ENCODE data around the gene DGLUCY. TPM values are rescaled to one million over a fixed set of nuclear protein-coding genes. Genes with fewer than 3 reads are reported as not detected.
"Not testable (repeated sequence)": the region's sequence is repeated elsewhere in the genome, so short reads cannot be mapped to it uniquely, and the experiment has no call there.

DGLUCY gene
- total and polyA plus RNA-seq, 11 donors: 53.7 to 234 (median 138) TPM

DNA sequence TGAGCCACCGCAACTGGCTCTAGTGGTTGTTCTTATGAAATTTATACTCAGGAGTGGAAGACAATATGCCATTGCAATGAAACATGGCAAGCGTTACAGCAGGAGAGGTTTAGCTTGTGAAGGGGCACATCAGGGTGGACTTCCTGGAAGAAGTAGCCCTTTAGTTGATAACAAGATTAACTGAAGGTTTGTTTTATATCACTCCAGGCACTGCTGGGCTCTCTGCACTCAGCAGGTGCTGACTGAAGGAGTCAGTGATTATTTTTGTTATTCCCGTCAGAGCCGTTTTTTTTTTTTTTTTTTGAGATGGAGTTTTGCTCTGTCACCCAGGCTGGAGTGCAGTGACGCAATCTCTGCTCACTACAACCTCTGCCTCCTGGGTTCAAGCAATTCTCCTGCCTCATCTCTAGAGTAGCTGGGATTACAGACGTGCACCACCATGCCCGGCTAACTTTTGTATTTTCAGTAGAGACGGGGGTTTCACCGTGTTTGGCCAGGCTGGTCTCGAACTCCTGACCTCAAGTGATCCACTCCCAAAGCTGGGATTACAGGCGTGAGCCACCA lies 148.2 kb downstream of the DGLUCY start:
- H3K9me3 ChIP-seq: peaks cover 0 to 6% (median 0%) of the 10 kb centered on the region in 12 donors
- ATAC-seq (no peak), DNase-seq (no peak)
- no peaks in the 10 kb centered on the region for H3K36me3 ChIP-seq
- intact Hi-C loops (cut with DNase I): no loop called here
- H3K27me3 ChIP-seq: peaks cover 0 to 21% (median 0%) of the 10 kb centered on the region in 9 donors
- WGBS, 4 donors: 88 to 90% (median 89%) methylated on average over 11 of the region's 11 CpGs
- H3K27ac ChIP-seq: no peak overlapping the region
- H3K4me3 ChIP-seq: no peak overlapping the region
- peaks cover 0 to 27% (median 6%) of the 10 kb centered on the region in 12 donors for H3K4me1 ChIP-seq
- TF ChIP-seq, protein P1, sequence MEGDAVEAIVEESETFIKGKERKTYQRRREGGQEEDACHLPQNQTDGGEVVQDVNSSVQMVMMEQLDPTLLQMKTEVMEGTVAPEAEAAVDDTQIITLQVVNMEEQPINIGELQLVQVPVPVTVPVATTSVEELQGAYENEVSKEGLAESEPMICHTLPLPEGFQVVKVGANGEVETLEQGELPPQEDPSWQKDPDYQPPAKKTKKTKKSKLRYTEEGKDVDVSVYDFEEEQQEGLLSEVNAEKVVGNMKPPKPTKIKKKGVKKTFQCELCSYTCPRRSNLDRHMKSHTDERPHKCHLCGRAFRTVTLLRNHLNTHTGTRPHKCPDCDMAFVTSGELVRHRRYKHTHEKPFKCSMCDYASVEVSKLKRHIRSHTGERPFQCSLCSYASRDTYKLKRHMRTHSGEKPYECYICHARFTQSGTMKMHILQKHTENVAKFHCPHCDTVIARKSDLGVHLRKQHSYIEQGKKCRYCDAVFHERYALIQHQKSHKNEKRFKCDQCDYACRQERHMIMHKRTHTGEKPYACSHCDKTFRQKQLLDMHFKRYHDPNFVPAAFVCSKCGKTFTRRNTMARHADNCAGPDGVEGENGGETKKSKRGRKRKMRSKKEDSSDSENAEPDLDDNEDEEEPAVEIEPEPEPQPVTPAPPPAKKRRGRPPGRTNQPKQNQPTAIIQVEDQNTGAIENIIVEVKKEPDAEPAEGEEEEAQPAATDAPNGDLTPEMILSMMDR (IDR thresholded peaks at IDR 0.05): no peak
- TF ChIP-seq POLR2A (IDR thresholded peaks at IDR 0.05): no peak

DNA sequence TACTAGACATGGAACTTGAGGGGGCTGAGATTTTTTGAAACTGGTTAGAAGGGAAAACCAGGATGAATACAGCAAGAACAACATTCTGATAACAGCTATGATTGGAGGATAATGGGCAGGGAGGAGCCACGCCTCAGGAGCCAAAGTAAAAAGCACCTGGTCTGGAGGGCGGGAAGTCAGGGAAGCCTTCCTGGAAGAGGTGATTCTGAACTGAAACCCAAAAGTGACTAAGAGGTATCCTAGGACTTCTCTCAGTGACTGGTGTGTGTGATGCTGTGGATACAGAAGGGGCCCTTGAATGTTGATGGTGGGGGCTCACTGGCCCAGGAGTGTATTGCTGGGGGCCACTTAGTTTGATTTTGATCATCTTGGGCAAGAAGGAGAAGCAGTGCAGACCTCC lies 149.5 kb downstream of the DGLUCY start:
- TF ChIP-seq, protein P1 (IDR thresholded peaks at IDR 0.05): no peak
- TF ChIP-seq POLR2A (IDR thresholded peaks at IDR 0.05): no peak
- peaks cover 0 to 6% (median 0%) of the 10 kb centered on the region in 12 donors for H3K9me3 ChIP-seq
- H3K27ac ChIP-seq: no peak overlapping the region
- 96 to 99% (median 97%) methylated on average over 2 of the region's 2 CpGs for WGBS, 4 donors
- no peaks in the 10 kb centered on the region for H3K36me3 ChIP-seq
- peaks cover 0 to 16% (median 0%) of the 10 kb centered on the region in 12 donors for H3K4me1 ChIP-seq
- H3K4me3 ChIP-seq: peak overlapping the region in 1 of 12 donors; percentile 60
- ATAC-seq (no peak), DNase-seq (no peak)
- intact Hi-C loops (cut with DNase I): no loop called here
- H3K27me3 ChIP-seq: peaks cover 0 to 21% (median 0%) of the 10 kb centered on the region in 9 donors

DNA sequence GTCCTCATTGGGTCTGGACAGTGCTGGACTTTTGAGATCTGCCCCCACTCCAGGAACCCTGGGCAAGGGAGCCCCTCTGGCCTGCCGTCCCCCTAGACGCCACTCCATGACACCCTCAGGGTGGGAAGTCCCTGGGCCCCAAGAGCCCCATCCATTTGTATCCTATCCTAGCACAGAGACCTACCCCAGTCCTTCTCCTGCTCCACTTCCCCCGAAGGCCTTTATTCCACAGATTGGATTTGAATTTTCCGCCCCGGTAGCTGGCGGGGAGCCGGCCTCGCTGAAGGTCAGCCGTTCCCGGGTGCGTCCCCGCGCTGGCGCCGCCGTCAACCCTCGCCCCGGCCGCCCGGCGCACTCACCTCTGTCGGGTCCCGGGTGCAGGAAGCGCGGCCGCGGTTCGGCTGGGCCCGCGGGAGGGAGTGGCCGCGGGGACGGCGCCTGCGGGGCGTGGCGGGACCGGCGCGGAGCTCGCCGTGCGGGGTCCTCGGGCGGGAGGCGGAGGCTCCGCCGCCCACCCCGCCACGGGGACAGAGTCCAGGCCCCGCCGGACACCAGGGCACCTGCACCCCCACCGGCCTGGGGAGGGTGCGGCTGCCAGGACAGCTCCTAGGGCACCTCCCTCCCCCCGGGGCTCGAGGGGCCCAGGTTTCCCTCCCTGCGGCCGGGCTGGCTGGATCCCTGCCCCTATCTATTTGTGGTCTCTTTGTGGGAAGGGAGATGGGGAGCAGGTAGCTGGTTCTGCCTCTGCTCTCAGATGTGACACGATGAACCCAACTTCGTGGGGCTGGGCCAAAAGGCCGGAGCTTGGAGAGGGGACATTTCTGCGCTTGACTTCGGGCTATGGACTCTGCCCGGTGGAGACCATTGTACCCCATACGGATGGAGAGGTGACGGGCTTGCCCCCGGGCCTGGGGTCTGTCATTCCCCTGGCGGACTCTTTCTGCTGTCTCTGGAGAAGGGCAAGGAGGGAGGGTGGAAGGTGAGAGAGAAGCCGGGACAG lies 150.6 kb downstream of the DGLUCY start:
- Histone ChIP-seq H3K9me3 (peaks cover 0 to 6% (median 0%) of the 10 kb centered on the region in 12 donors), H3K4me3 (peak overlapping the region in 11 of 12 donors; percentile 25 to 60 (median 47)), H3K4me1 (peaks cover 0 to 17% (median 2%) of the 10 kb centered on the region in 12 donors), H3K27me3 (peaks cover 0 to 21% (median 0%) of the 10 kb centered on the region in 9 donors), H3K36me3 (no peaks in the 10 kb centered on the region), H3K27ac (no peak overlapping the region)
- intact Hi-C loops (cut with DNase I): no loop called here
- DNase-seq (peak in 2 of 5 donors; percentile 37 to 43), ATAC-seq (peak in 3 of 4 donors; percentile 25 to 64 (median 54))
- no peak for TF ChIP-seq POLR2A (IDR thresholded peaks at IDR 0.05)
- TF ChIP-seq, protein P1 (IDR thresholded peaks at IDR 0.05): no peak
- WGBS, 4 donors: 10 to 19% (median 11%) methylated on average over 40 to 69 of the region's 69 CpGs

DNA sequence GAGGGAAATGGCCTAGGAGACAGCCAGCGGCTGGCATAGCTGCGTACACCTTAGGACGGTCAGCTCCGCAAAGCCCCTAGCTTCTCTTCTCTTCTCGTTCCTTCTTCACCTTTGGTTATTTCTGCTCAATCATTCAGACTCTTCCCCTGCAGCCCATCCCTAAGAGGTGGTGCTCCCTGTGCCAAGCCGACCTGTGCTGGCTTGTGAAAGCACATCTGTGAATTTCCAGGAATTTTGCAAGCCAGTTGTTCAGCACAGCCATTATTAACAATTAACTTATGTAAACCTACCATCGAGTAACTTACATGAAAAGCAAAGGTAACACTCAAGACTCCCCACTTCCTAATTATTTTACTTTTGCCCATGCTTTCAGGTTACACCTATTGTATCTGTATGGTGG lies 151.5 kb downstream of the DGLUCY start:
- intact Hi-C loops (cut with DNase I): no loop called here
- peaks cover 0 to 21% (median 0%) of the 10 kb centered on the region in 9 donors for H3K27me3 ChIP-seq
- peak in 1 of 5 donors; percentile 4 for DNase-seq
- peaks cover 0 to 24% (median 7%) of the 10 kb centered on the region in 12 donors for H3K4me1 ChIP-seq
- WGBS, 4 donors: 94 to 97% (median 95%) methylated on average over 7 of the region's 7 CpGs
- no peak for ATAC-seq
- no peaks in the 10 kb centered on the region for H3K36me3 ChIP-seq
- peaks cover 0 to 6% (median 0%) of the 10 kb centered on the region in 12 donors for H3K9me3 ChIP-seq
- TF ChIP-seq, protein P1 (IDR thresholded peaks at IDR 0.05): no peak
- no peak for TF ChIP-seq POLR2A (IDR thresholded peaks at IDR 0.05)
- H3K4me3 ChIP-seq: no peak overlapping the region
- no peak overlapping the region for H3K27ac ChIP-seq

DNA sequence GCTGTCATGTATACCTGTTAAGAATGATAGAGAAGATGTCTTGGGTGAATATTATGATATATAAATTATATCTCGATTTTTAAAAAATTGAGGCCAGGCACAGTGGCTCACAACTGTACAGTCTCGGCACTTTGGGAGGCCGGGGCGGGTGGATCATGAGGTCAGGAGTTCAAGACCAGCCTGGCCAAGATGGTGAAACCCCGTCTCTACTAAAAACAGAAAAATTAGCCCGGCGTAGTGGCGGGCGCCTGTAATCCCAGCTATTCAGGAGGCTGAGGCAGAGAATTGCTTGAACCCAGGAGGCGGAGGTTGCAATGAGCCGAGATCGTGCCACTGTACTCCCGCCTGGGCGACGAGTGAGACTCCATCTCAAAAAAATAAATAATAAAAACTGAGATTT lies 152.4 kb downstream of the DGLUCY start:
- ATAC-seq; H3K36me3 ChIP-seq; intact Hi-C loops (cut with DNase I); H3K4me3 ChIP-seq; DNase-seq; H3K9me3 ChIP-seq; H3K27ac ChIP-seq: not testable (repeated sequence)
- H3K27me3 ChIP-seq: peaks cover 0 to 21% (median 0%) of the 10 kb centered on the region in 9 donors
- WGBS, 4 donors: 93 to 98% (median 95%) methylated on average over 15 of the region's 15 CpGs
- H3K4me1 ChIP-seq: peaks cover 0 to 24% (median 7%) of the 10 kb centered on the region in 12 donors
